ENCODE results near the gene ETHE1.

DNA sequence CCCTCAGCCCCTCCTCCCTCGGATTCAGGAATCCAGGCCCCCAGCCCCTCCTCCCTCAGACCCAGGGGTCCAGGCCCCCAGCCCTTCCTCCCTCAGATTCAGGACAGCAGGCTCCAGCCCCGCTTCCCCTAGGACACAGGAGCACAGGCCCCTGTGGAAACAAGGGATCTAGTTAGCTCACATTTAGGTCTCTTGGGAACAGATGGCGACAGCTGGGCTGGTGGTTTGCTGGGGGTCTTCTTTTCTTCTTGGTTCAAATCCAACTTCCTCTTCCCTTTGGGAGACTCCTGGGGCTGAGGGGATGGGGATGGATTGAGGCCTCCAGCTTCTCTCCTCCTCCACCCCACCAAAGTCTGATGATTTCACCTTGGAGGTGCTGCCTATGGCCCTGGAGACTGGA is 25.6 kb upstream of the ETHE1 start:
- TF ChIP-seq, protein P1, sequence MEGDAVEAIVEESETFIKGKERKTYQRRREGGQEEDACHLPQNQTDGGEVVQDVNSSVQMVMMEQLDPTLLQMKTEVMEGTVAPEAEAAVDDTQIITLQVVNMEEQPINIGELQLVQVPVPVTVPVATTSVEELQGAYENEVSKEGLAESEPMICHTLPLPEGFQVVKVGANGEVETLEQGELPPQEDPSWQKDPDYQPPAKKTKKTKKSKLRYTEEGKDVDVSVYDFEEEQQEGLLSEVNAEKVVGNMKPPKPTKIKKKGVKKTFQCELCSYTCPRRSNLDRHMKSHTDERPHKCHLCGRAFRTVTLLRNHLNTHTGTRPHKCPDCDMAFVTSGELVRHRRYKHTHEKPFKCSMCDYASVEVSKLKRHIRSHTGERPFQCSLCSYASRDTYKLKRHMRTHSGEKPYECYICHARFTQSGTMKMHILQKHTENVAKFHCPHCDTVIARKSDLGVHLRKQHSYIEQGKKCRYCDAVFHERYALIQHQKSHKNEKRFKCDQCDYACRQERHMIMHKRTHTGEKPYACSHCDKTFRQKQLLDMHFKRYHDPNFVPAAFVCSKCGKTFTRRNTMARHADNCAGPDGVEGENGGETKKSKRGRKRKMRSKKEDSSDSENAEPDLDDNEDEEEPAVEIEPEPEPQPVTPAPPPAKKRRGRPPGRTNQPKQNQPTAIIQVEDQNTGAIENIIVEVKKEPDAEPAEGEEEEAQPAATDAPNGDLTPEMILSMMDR (IDR thresholded peaks at IDR 0.05) = no peak
- TF ChIP-seq POLR2AphosphoS5 (IDR thresholded peaks at IDR 0.05) (no peak), POLR2A (IDR thresholded peaks at IDR 0.05) (no peak)
